HEK293T (cell line): Measurements from ENCODE around the gene TPH1.

ENCODE experiments used
- CTCF ChIA-PET: fragments of 350-600 bp; formaldehyde crosslinking; extraction: SDS; loops from one replicate; lab custom pipeline; 2021; ENCODE audit warnings: antibody characterized with exemption, inconsistent platforms; lab: Yijun Ruan, JAX
- POLR2A ChIA-PET: fragments of 350-600 bp; formaldehyde crosslinking; extraction: SDS; loops from one replicate; lab custom pipeline; 2020; ENCODE audit warnings: antibody characterized with exemption, inconsistent platforms; lab: Yijun Ruan, JAX
- DNase-seq: peaks from one replicate; pipeline ENCODE4 v3.0.0; 2012; ENCODE audit warnings: mixed read lengths; ENCODE audit errors: extremely low spot score
- ARNT ChIP-seq: fragments of 450-650 bp; IDR thresholded peaks from 2 replicates; pipeline ENCODE4 v1.6.1; 2017; ENCODE audit warnings: mild to moderate bottlenecking
- BHLHE40 ChIP-seq: fragments of 450-650 bp; IDR thresholded peaks from 2 replicates; pipeline ENCODE4 v1.6.1; 2016; ENCODE audit warnings: mild to moderate bottlenecking, moderate library complexity, borderline replicate concordance
- CTBP1 ChIP-seq: fragments of 450-650 bp; IDR thresholded peaks from 2 replicates; pipeline ENCODE4 v1.6.1; 2016; ENCODE audit warnings: borderline replicate concordance
- ELF4 ChIP-seq: fragments of 450-650 bp; IDR thresholded peaks from 2 replicates; pipeline ENCODE4 v1.6.1; 2017; ENCODE audit warnings: antibody characterized with exemption
- FOXA1 ChIP-seq: fragments of 450-650 bp; IDR thresholded peaks from 2 replicates; pipeline ENCODE4 v1.6.1; 2016; ENCODE audit warnings: mild to moderate bottlenecking
- FOXK2 ChIP-seq: fragments of 450-650 bp; IDR thresholded peaks from 2 replicates; pipeline ENCODE4 v1.6.1; 2016; ENCODE audit warnings: mild to moderate bottlenecking
- FOXM1 ChIP-seq: fragments of 450-650 bp; IDR thresholded peaks from 2 replicates; pipeline ENCODE4 v1.6.1; 2017; ENCODE audit warnings: mild to moderate bottlenecking, borderline replicate concordance
- HDGF ChIP-seq: fragments of 450-650 bp; IDR thresholded peaks from 2 replicates; pipeline ENCODE4 v1.6.1; 2017; ENCODE audit warnings: antibody characterized with exemption, borderline replicate concordance
- L3MBTL2 ChIP-seq: fragments of 450-650 bp; conservative IDR thresholded peaks from 2 replicates; pipeline ENCODE4 v1.6.1; 2016; ENCODE audit warnings: mild to moderate bottlenecking
- LEF1 ChIP-seq: fragments of 450-650 bp; IDR thresholded peaks from 2 replicates; pipeline ENCODE4 v1.6.1; 2017; ENCODE audit warnings: mild to moderate bottlenecking, borderline replicate concordance
- NFRKB ChIP-seq: fragments of 450-650 bp; IDR thresholded peaks from 2 replicates; pipeline ENCODE4 v1.6.1; 2016; ENCODE audit warnings: mild to moderate bottlenecking, moderate library complexity
- PKNOX1 ChIP-seq: fragments of 450-650 bp; IDR thresholded peaks from 2 replicates; pipeline ENCODE4 v1.6.1; 2016
- SP1 ChIP-seq: fragments of 450-650 bp; IDR thresholded peaks from 2 replicates; pipeline ENCODE4 v1.6.1; 2017
- SUZ12 ChIP-seq: fragments of 450-650 bp; IDR thresholded peaks from 2 replicates; pipeline ENCODE4 v1.6.1; 2016; ENCODE audit warnings: mild to moderate bottlenecking
- TARDBP ChIP-seq: fragments of 450-650 bp; IDR thresholded peaks from 2 replicates; pipeline ENCODE4 v1.6.1; 2016
- ZNF384 ChIP-seq: fragments of 450-650 bp; IDR thresholded peaks from 2 replicates; pipeline ENCODE4 v1.6.1; 2016

TPH1 gene

GRCh38 chr11:18046116-18046777 lies at the start of gene TPH1:
Gene TPH1, minus strand, starts transcription at chr11:18046269. Its CDS starts 5,507 bp downstream, at chr11:18040762.
- CTCF ChIA-PET, result no interaction called here

DNA sequence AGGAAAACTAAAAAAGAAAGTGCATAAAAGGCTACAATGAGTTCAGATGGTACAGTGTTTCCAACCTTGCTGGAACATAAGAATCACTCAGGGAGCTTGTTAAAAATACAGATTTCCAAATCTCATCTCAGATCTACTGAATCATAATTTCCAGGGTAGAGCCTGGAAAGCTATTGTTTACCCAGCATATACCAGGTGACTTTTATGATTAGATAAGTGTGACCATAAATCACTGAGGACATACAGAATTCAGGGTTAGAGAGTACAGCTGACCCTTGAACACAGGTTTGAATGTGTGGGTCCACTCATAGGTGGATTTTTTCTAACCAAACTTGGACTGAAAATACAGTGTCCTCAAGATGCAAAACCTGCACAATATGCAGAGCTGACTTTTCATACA lies 47.9 kb upstream of the TPH1 start:
- POLR2A ChIA-PET, result no interaction called here
- DNase-seq, result no peak
- TF ChIP-seq SP1 (no peak), HDGF (no peak), LEF1 (no peak), ZNF384 (no peak), TARDBP (no peak), BHLHE40 (no peak), PKNOX1 (no peak), ARNT (no peak), SUZ12 (no peak), FOXA1 (no peak), FOXK2 (no peak), ELF4 (no peak), CTBP1 (no peak), NFRKB (no peak)
- CTCF ChIA-PET, result no interaction called here

More at GRCh38 chr11:18046116-18046777, at the start of gene TPH1:
- POLR2A ChIA-PET, result no interaction called here
- TF ChIP-seq L3MBTL2 (no peak), ZNF384 (no peak), SP1 (no peak), LEF1 (no peak), TARDBP (no peak), BHLHE40 (no peak), ELF4 (no peak), FOXM1 (no peak)
- DNase-seq, result no peak

- POLR2A ChIA-PET, result no interaction called here
- CTCF ChIA-PET, result no interaction called here
- no peak for DNase-seq
- TF ChIP-seq L3MBTL2 (no peak), PKNOX1 (no peak), BHLHE40 (no peak), FOXK2 (no peak)
These were observed 45.7 kb upstream of the TPH1 start for GRCh38 chr11:18091731-18092130.

GRCh38 chr11:18088966-18089365 lies 42.9 kb upstream of the TPH1 start:
- ChIA-PET POLR2A (interaction anchor here (1.4 kb wide), 1 partner anchor 17 kb away, joined by 3 read pairs; the partner anchor contains the start of gene SAAL1), CTCF (interaction anchor here (1.1 kb wide), 1 partner anchor 17 kb away, joined by 3 read pairs; the partner anchor contains the start of gene SAAL1)
- DNase-seq, result no peak
- no peak for TF ChIP-seq NFRKB
- no peak for TF ChIP-seq ZNF384
- TF ChIP-seq FOXK2, result no peak
- no peak for TF ChIP-seq ARNT
- no peak for TF ChIP-seq FOXM1
- TF ChIP-seq FOXA1, result no peak
- no peak for TF ChIP-seq PKNOX1
- no peak for TF ChIP-seq LEF1
- TF ChIP-seq SUZ12, result no peak
- TF ChIP-seq HDGF, result no peak
- TF ChIP-seq SP1, result no peak
- no peak for TF ChIP-seq TARDBP
- TF ChIP-seq BHLHE40, result no peak
- no peak for TF ChIP-seq ELF4
- TF ChIP-seq CTBP1, result no peak
- TF ChIP-seq L3MBTL2, result no peak

- TF ChIP-seq SUZ12 (no peak), SP1 (no peak), ZNF384 (no peak), ELF4 (no peak), TARDBP (no peak), CTBP1 (no peak), BHLHE40 (no peak), HDGF (no peak), FOXK2 (no peak), L3MBTL2 (no peak), ARNT (no peak)
- CTCF ChIA-PET, result no interaction called here
- no peak for DNase-seq
- POLR2A ChIA-PET, result no interaction called here
These were observed 42.3 kb upstream of the TPH1 start for GRCh38 chr11:18088366-18088765.

GRCh38 chr11:18081551-18081950 lies 35.5 kb upstream of the TPH1 start:
- no peak for DNase-seq
- no peak for TF ChIP-seq BHLHE40
- no peak for TF ChIP-seq ARNT
- TF ChIP-seq LEF1, result no peak
- no peak for TF ChIP-seq NFRKB
- TF ChIP-seq FOXM1, result no peak
- no peak for TF ChIP-seq ZNF384
- no peak for TF ChIP-seq ELF4
- no peak for TF ChIP-seq CTBP1
- no peak for TF ChIP-seq FOXA1
- TF ChIP-seq L3MBTL2, result no peak
- TF ChIP-seq PKNOX1, result no peak
- no peak for TF ChIP-seq HDGF
- no peak for TF ChIP-seq TARDBP
- no peak for TF ChIP-seq SUZ12
- TF ChIP-seq SP1, result no peak
- TF ChIP-seq FOXK2, result no peak
- ChIA-PET CTCF (interaction anchor here (1.2 kb wide), 1 partner anchor 34 kb away, joined by 3 read pairs; no protein-coding TSS in a partner anchor), POLR2A (no interaction called here)
